GM04503 (cell line): ENCODE results near the gene CDR2L.
A peak's percentile ranks its signal among the peaks of the same experiment; 100 is the strongest.
"Not testable (repeated sequence)": the region's sequence is repeated elsewhere in the genome, so short reads cannot be mapped to it uniquely, and the experiment has no call there.

Source experiments
- DNase-seq: peaks from one replicate; pipeline ENCODE4 v3.0.0-alpha.2; 2012; ENCODE audit warnings: low read depth

Gene CDR2L

DNA sequence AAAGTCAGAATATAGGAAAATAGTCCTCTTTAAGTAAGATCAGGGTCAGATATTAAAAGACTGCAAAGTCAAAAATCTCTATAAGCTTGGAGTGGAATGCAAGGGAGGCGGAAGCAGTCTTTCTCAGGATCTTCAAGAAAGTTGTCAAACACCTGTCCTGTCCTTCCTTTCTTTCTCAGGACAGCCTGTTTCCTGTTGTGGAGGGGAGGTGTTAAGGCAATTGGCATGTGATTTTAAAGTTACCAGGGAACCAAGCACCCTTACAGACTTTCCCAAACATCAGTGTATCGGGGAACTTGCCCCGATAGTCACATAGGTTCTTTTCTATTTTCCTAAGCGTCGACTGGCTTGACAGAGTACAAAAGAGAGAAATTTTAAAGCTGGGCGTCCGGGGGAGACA lies 57.3 kb downstream of the CDR2L start:
- no peak for DNase-seq

DNA sequence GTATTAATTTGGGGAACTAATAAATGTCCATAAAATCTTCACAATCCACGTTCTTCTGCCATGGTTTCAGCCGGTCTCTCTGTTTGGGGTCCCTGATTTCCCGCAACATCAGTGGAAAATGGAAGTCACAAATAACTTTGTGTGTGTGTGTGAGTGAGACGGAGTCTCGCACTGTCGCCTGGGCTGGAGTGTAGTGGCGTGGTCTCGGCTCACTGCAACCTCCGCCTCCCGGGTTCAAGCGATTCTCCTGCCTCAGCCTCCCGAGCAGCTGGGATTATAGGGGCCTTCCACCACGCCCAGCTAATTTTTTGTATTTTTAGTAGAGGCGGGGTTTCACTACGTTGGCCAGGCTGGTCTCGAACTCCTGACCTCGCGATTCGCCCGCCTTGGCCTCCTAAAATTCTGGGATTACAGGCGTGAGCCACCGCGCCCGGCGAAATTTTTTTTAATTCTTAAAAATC lies 58.5 kb downstream of the CDR2L start:
- not testable (repeated sequence) for DNase-seq

DNA sequence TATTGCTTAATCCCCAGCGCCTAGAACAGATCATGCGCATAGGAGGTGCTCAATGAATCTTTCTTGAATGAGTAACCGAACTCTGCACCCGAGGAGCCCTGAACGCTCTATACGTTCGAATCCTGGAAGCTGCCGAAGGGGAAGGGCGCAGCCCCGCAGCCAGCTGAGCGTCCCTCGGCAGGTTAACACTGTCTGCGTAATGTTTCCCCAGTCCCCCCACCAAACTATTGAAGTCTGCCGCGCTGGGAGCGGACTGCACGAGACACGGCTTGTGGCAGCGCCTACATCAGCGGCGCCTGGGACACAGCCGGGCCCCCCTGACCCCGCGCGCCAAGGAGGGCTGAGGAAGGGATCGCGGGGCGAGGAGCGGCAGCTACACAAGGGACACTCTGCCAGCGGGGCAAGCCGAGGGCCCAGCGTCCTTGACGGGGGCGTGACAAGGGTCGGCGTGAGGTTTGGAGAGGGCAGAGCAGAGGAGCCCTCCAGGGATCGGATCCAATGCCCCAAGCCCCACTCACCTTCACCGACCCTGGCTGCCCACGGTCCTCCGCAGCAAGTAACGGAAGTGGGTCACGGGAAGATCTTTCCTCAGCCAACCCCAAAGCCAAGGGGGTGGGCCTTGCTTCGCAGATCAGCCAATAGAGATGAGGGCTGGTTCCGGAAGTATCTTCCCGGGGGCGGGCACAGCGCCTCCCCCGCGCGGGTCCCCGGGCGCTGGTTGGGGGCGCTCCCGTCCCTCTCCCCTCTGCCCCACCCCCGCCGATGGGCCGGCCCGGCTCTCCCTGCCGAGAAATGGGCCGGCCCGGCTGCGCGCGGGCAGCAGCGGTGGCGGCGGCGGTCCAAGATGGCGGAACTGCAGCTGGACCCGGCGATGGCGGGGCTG lies 59.2 kb downstream of the CDR2L start, which contains the start of the genes ATP5PD and KCTD2:
Gene ATP5PD (minus strand): TSS at position 563 of the 883 bp plus-strand sequence. CDS start 4,319 bp downstream, outside the sequence.
Gene KCTD2 (plus strand): TSS at position 819 of the 883 bp plus-strand sequence. CDS start 26 bp downstream, at position 845.
- DNase-seq = peak; percentile 86

DNA sequence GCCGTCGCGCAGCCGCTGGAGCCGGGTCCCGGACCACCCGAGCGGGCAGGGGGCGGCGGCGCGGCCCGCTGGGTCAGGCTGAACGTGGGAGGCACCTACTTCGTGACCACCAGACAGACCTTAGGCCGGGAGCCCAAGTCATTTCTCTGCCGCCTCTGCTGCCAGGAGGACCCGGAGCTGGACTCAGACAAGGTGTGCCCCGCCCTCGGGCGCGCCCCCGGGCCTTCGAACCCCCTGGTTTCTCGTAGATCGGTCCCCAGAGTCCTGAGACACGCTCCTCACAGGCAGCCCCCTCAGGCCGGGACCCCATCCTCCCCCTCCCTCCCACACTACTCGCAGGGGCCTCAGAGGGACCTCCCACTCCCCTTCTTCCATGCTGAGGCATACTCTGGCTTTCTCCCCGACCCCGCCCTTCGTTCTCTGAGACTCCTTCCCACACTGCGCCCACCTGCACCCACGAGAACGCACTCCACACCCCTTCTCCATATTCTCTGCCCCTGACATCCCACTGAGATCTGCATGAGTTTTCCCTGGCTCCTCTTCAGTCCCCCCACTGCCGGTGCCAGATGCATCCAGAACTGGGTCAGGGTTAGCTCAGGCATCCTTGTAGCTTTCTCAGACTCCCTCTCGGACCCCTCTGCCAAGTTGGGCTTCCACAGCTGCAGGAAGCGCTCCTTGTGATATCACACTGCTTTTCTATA lies 60.1 kb downstream of the CDR2L start:
- DNase-seq = no peak

DNA sequence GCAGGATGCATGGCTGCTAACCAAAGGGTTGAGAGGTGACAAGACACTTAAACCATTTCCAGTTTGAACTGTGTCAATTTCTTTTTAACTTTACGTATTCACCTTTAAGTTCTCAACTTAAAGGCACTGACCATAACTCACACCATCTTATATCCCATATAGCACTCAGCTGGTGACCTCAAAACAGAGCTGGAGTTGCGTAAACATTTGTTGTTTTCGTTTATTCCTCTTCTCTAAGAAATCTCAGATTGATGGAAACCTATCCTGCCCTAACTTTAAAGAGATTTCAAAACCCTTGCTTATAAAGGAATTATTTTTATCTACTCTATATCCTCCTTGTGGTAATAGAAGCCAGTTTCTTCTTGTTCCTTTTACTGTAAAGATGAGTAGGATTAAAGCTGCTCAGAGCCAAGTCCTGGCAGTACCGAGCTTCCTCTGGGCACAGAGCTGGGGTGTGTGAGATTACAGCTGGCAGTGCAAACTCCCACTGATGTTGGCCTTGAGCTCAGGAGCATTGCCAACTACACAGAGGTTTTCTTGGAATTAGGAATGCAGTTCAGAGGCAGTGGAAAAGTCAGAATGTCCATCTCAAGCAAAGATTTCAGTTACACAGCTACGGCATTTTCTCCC lies 60.9 kb downstream of the CDR2L start:
- DNase-seq = no peak

DNA sequence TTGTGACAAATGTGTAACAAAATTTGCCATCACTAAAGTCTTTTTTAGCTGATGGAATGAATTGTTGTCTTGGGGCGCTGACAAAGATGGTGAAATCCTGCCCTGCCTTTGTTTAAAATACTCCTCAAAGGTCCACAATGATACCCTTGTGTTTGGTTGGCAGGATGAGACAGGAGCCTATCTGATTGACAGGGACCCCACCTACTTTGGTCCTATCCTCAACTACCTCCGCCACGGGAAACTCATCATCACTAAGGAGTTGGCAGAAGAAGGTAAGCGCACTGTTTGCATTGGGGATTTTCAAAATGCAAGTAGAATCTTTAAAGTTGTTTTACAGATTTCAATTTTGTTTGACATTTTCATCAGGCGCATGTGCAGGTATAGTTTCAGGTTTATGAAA lies 61.6 kb downstream of the CDR2L start:
- DNase-seq = no peak

DNA sequence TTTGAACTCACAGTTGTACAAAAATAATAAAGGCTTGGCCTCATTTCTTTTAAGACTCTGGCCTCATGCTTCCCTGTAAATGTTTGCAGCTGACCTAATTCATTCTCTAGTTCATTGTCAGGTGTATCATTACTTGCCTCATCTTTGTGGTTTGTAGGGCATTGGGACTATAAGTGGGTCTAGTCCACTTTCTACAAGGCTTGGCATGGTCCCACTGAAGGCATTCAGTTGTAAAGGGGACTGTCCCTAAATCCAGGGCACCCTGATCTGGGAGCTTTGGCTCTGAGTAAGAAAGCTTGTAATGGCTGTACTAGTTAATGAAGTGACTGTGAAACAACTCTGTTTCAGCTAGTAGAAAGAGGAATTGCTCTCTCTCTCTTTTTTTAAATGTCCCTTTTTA lies 62.3 kb downstream of the CDR2L start:
- DNase-seq = no peak

DNA sequence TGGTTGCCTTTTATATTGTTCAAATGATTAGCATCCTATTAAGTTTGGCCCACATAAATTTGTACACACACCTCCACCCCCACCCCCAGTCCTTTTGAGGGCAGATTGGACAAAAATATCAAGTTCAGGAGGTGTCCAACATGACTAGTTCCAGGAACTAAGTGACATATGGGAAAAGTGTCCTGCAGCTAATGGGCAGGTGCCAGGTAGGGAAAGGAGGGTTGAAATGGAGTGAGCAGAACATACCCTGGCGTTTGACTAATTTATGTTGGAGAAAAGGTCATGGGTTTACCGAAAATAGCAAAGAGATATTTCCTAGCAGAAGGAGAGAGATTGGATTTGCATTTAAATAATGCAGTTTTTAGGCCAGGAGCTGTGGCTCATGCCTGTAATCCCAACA lies 64.5 kb downstream of the CDR2L start:
- no peak for DNase-seq
